K562 (cell line): ENCODE data around the gene ERC2. TPM values are rescaled to one million over a fixed set of nuclear protein-coding genes. Genes with fewer than 3 reads are reported as not detected.

Experiments
- ATAC-seq: fragments of 200-7000 bp; cut with Tn5 transposase; 3 replicates; pipeline ENCODE4 v1.9.1; 2020; ENCODE audit warnings: moderate library complexity
- BruUV-seq: library from RNA; stranded (reverse); fragments of 400-500 nt; replicated peaks from 2 replicates; lab custom pipeline; 2021; lab: Mats Ljungman, UMichigan
- CTCF ChIA-PET: fragments of 300-600 bp; formaldehyde crosslinking; extraction: SDS; loops from one replicate; lab custom pipeline; 2021; ENCODE audit warnings: low intra/inter-chr PET ratio; lab: Yijun Ruan, JAX
- POLR2A ChIA-PET: fragments of 300-600, 350-650 bp; sonication (Branson Sonifier 250); formaldehyde crosslinking; extraction: SDS; loops from one replicate; lab custom pipeline; 2021; ENCODE audit warnings: antibody characterized with exemption, inconsistent platforms; lab: Yijun Ruan, JAX
- DNase-seq, 4 experiments: peaks; one replicate each; pipeline versions ENCODE4 v3.0.0 to v3.0.0-alpha.2; 2011 to 2018; ENCODE audit warnings: low spot score in 3 of 4, mixed read lengths in 3 of 4; ENCODE audit errors: extremely low read depth in 1 of 4
- FAIRE-seq: peaks from 2 replicates; lab custom pipeline; 2011; peaks lifted over from hg19 to GRCh38; lab: Jason Lieb, UNC
- H2AFZ ChIP-seq: 2 replicates; pipeline ENCODE4 v1.6.0; 2011; ENCODE audit warnings: low read depth, low read length, control low read depth, inconsistent platforms
- H3K27ac ChIP-seq: fragments of 200-600 bp; 3 replicates; pipeline ENCODE4 v1.8.0; 2011; ENCODE audit warnings: low read depth, mild to moderate bottlenecking, control low read depth, inconsistent platforms, low read length, moderate library complexity, mixed read lengths; ENCODE audit errors: extremely low read depth
- H3K27me3 ChIP-seq, 2 experiments: fragments of 300-600 bp in 1 of 2; 2 replicates in 1 of 2; 3 replicates in 1 of 2; pipeline versions ENCODE4 v1.6.0 to v1.8.0; 2011; ENCODE audit warnings: inconsistent platforms in 2 of 2, low read length in 2 of 2, mild to moderate bottlenecking in 1 of 2, mixed read lengths in 1 of 2, moderate library complexity in 1 of 2; ENCODE audit not compliant: control insufficient read depth in 2 of 2, insufficient read depth in 2 of 2
- H3K36me3 ChIP-seq: fragments of 300-600 bp; 3 replicates; pipeline ENCODE4 v1.8.0; 2011; ENCODE audit warnings: mild to moderate bottlenecking, low read length, inconsistent platforms; ENCODE audit not compliant: control insufficient read depth, insufficient read depth
- H3K4me1 ChIP-seq, 2 experiments: fragments of 200-600 bp in 1 of 2; replicated peaks in 1 of 2; 2 replicates in 1 of 2; 3 replicates in 1 of 2; pipeline versions ENCODE4 v1.5.1 to v1.8.0; 2011; ENCODE audit warnings: inconsistent platforms in 2 of 2, low read length in 2 of 2, mild to moderate bottlenecking in 1 of 2, mixed read lengths in 1 of 2, moderate library complexity in 1 of 2; ENCODE audit not compliant: control insufficient read depth in 2 of 2, insufficient read depth in 2 of 2
- H3K4me2 ChIP-seq: 2 replicates; pipeline ENCODE4 v1.6.1; 2011; ENCODE audit warnings: low read length, control low read depth, inconsistent platforms, mixed read lengths; ENCODE audit not compliant: insufficient read depth
- H3K4me3 ChIP-seq: fragments of 200-600 bp; sonication (generic), shearing (Covaris generic); 2 replicates; pipeline ENCODE4 v1.5.1; 2016; ENCODE audit warnings: control low read depth, inconsistent platforms
- H3K79me2 ChIP-seq: fragments of 200-600 bp; 3 replicates; pipeline ENCODE4 v1.8.0; 2011; ENCODE audit warnings: low read length, inconsistent platforms; ENCODE audit not compliant: control insufficient read depth, insufficient read depth
- H3K9ac ChIP-seq, 2 experiments: 2 replicates each; pipeline versions ENCODE4 v1.6.0 to v1.6.1; 2011; ENCODE audit warnings: low read depth in 2 of 2, low read length in 2 of 2, control low read depth in 1 of 2, inconsistent platforms in 1 of 2, mild to moderate bottlenecking in 1 of 2, mixed read lengths in 1 of 2; ENCODE audit not compliant: insufficient read depth in 1 of 2
- H3K9me1 ChIP-seq: one replicate; pipeline ENCODE4 v1.6.0; 2011; ENCODE audit warnings: inconsistent platforms, mild to moderate bottlenecking, low read length, moderate library complexity; ENCODE audit not compliant: control insufficient read depth, insufficient read depth
- H3K9me3 ChIP-seq: replicated peaks from 2 replicates; pipeline ENCODE4 v1.5.1; 2011; ENCODE audit warnings: low read depth, low read length, inconsistent platforms; ENCODE audit not compliant: control insufficient read depth, insufficient read depth
- H4K20me1 ChIP-seq: replicated peaks from 2 replicates; pipeline ENCODE4 v1.6.1; 2011; ENCODE audit warnings: low read length, inconsistent platforms, mixed read lengths; ENCODE audit not compliant: control insufficient read depth, insufficient read depth
- CREM ChIP-seq: IDR thresholded peaks from 2 replicates; pipeline ENCODE4 v1.6.1; 2014; ENCODE audit warnings: antibody characterized with exemption, low read depth
- GABPA ChIP-seq: fragments of 200-800 bp; sonication (Bioruptor generic); conservative IDR thresholded peaks from 2 replicates; pipeline ENCODE4 v1.6.1; 2016; ENCODE audit warnings: low read depth, missing genetic modification characterization, missing compliant biosample characterization
- NELFE ChIP-seq: IDR thresholded peaks from 2 replicates; pipeline ENCODE4 v1.6.1; 2011; ENCODE audit warnings: mild to moderate bottlenecking; ENCODE audit not compliant: insufficient read depth, insufficient read length
- NR2F6 ChIP-seq: fragments of 450-650 bp; formaldehyde crosslinking; IDR thresholded peaks from 2 replicates; pipeline ENCODE4 v1.4.0; 2020; ENCODE audit warnings: mild to moderate bottlenecking
- RFX1 ChIP-seq: fragments of 450-650 bp; IDR thresholded peaks from 2 replicates; pipeline ENCODE4 v1.6.1; 2016; ENCODE audit warnings: mild to moderate bottlenecking, moderate library complexity
- SMARCA4 ChIP-seq: fragments of 450-650 bp; IDR thresholded peaks from 2 replicates; pipeline ENCODE4 v1.6.1; 2016
- WGBS: fragments of 100-300 bp; shearing (Covaris generic); methylation state at CpG from one replicate; pipeline ENCODE4 v1.1.6; 2016; ENCODE audit warnings: low coverage, mixed read lengths; ENCODE audit not compliant: insufficient coverage; ENCODE audit errors: missing lambda C conversion rate; 5-methylcytosine and 5-hydroxymethylcytosine counted together
- in situ Hi-C: fragments of 300-500 bp; cut with MboI; formaldehyde crosslinking; loops from 4 replicates; pipeline ENCODE4 v1.15.0; 2018; ENCODE audit warnings: inconsistent platforms, mixed read lengths
- intact Hi-C: fragments of 100-400 bp; cut with micrococcal nuclease; formaldehyde crosslinking; loops from 2 replicates; pipeline ENCODE4 v1.14.2; 2022
- polyA plus RNA-seq, 8 experiments: library from polyadenylated mRNA; depleted of rRNA in 4 of 8; stranded (reverse) in 5 of 8; unstranded in 3 of 8; fragments of >200 nt; fragmentation: Nextera tagmentation in 2 of 8; fragmentation: Illumina TruSeq in 1 of 8; extraction: Ambion mirVana in 2 of 8; extraction: Trizol in 1 of 8; gene quantifications; 2 replicates each; pipeline versions ENCODE4 v1.2.1 to v1.2.3, GENCODE V29; 2011 to 2014; ENCODE audit warnings: inconsistent platforms in 1 of 8, missing spikeins in 1 of 8
- total RNA-seq, 7 experiments: library from RNA; depleted of rRNA in 6 of 7; stranded (reverse); fragments of >200 nt in 6 of 7; fragmentation: Illumina TruSeq in 2 of 7; extraction: Trizol in 2 of 7; gene quantifications; 2 replicates each; pipeline versions ENCODE4 v1.2.1 to v1.2.3, GENCODE V29; 2011 to 2021; ENCODE audit warnings: low replicate concordance in 1 of 7
- TF ChIP-seq, protein P1 (sequence below): sonication (generic); formaldehyde crosslinking; IDR thresholded peaks from 2 replicates; pipeline ENCODE4 v1.8.0; 2022; ENCODE audit warnings: mild to moderate bottlenecking, missing genetic modification reagents

The ERC2 gene
- total and polyA plus RNA-seq, 9 of the 15 experiments (the other 6 are each of a cell fraction or from before 2014, with no cell fraction given), result 0.04 to 0.18 (median 0.07) TPM; not detected in 2

DNA sequence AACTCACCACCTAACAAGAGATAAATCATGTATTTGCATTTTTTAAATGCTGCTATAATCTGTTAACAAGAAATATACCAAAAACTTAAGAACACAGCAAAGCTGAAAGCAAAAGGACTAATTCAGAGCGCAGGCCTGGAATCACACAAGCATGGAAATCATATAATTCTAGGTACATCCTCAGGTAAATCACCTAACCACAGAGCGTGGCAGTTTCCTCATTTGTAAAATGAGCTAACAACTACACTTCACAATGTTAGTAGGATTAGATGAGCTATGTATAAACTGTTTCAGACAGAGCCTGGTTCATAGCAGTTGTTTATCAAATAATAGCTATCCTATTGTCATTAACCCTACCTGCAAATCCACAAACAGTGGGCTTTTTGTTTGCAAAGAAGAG is 146.4 kb downstream of the ERC2 start:
- Histone ChIP-seq H3K9ac (no peak overlapping the region), H3K36me3 (no peaks in the 10 kb centered on the region), H3K79me2 (no peaks in the 10 kb centered on the region), H3K9me3 (no peaks in the 10 kb centered on the region), H3K27me3 (no peaks in the 10 kb centered on the region), H3K9me1 (no peaks in the 10 kb centered on the region), H3K4me3 (no peak overlapping the region), H3K27ac (no peak overlapping the region), H4K20me1 (no peaks in the 10 kb centered on the region), H3K4me2 (no peak overlapping the region), H2AFZ (no peak overlapping the region), H3K4me1 (no peaks in the 10 kb centered on the region)
- in situ Hi-C loops (no loop called here), intact Hi-C loops (no loop called here)
- BruUV-seq, result no TSS peak
- POLR2A ChIA-PET, result no interaction called here
- TF ChIP-seq GABPA (tag), result no peak
- no peak for TF ChIP-seq NR2F6 (CRISPR knock-in tag)
- TF ChIP-seq SMARCA4, result no peak
- DNase-seq (no peak), ATAC-seq (no peak), FAIRE-seq (no peak)
- CTCF ChIA-PET, result no interaction called here
- 0% methylated on average over 2 of the region's 2 CpGs for WGBS

- in situ Hi-C loops, result no loop called here
Measured at GRCh38 chr3:56321383-56321782, 146.9 kb downstream of the ERC2 start.

More at GRCh38 chr3:56321383-56321782, 146.9 kb downstream of the ERC2 start:
- Histone ChIP-seq H3K4me3 (no peak overlapping the region), H3K36me3 (no peaks in the 10 kb centered on the region), H3K4me2 (no peak overlapping the region), H2AFZ (no peak overlapping the region), H3K79me2 (no peaks in the 10 kb centered on the region), H3K9ac (no peak overlapping the region), H3K4me1 (no peaks in the 10 kb centered on the region), H3K27ac (no peak overlapping the region), H3K9me3 (no peaks in the 10 kb centered on the region), H4K20me1 (no peaks in the 10 kb centered on the region), H3K27me3 (no peaks in the 10 kb centered on the region), H3K9me1 (no peaks in the 10 kb centered on the region)
- CTCF ChIA-PET, result no interaction called here
- intact Hi-C loops, result no loop called here
- DNase-seq (no peak), ATAC-seq (no peak), FAIRE-seq (no peak)
- TF ChIP-seq, protein P1, sequence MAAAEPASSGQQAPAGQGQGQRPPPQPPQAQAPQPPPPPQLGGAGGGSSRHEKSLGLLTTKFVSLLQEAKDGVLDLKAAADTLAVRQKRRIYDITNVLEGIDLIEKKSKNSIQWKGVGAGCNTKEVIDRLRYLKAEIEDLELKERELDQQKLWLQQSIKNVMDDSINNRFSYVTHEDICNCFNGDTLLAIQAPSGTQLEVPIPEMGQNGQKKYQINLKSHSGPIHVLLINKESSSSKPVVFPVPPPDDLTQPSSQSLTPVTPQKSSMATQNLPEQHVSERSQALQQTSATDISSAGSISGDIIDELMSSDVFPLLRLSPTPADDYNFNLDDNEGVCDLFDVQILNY (CRISPR knock-in tag), result no peak
- TF ChIP-seq NELFE, result no peak
- no peak for TF ChIP-seq RFX1
- no peak for TF ChIP-seq CREM
- BruUV-seq, result no TSS peak
- WGBS, result 8% methylated on average over 1 of the region's 1 CpG
- POLR2A ChIA-PET, result no interaction called here
